HG03280 (cell line): Measurements from ENCODE around the gene UTP3.
"Not testable (repeated sequence)": the region's sequence is repeated elsewhere in the genome, so short reads cannot be mapped to it uniquely, and the experiment has no call there.

Source experiments
- ATAC-seq: cut with Tn5 transposase; IDR thresholded peaks from one replicate; pipeline ENCODE4 v1.9.1; 2021; ENCODE audit warnings: mild to moderate bottlenecking, moderate library complexity; ENCODE audit not compliant: unreplicated experiment

UTP3 gene, protein sequence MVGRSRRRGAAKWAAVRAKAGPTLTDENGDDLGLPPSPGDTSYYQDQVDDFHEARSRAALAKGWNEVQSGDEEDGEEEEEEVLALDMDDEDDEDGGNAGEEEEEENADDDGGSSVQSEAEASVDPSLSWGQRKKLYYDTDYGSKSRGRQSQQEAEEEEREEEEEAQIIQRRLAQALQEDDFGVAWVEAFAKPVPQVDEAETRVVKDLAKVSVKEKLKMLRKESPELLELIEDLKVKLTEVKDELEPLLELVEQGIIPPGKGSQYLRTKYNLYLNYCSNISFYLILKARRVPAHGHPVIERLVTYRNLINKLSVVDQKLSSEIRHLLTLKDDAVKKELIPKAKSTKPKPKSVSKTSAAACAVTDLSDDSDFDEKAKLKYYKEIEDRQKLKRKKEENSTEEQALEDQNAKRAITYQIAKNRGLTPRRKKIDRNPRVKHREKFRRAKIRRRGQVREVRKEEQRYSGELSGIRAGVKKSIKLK

DNA sequence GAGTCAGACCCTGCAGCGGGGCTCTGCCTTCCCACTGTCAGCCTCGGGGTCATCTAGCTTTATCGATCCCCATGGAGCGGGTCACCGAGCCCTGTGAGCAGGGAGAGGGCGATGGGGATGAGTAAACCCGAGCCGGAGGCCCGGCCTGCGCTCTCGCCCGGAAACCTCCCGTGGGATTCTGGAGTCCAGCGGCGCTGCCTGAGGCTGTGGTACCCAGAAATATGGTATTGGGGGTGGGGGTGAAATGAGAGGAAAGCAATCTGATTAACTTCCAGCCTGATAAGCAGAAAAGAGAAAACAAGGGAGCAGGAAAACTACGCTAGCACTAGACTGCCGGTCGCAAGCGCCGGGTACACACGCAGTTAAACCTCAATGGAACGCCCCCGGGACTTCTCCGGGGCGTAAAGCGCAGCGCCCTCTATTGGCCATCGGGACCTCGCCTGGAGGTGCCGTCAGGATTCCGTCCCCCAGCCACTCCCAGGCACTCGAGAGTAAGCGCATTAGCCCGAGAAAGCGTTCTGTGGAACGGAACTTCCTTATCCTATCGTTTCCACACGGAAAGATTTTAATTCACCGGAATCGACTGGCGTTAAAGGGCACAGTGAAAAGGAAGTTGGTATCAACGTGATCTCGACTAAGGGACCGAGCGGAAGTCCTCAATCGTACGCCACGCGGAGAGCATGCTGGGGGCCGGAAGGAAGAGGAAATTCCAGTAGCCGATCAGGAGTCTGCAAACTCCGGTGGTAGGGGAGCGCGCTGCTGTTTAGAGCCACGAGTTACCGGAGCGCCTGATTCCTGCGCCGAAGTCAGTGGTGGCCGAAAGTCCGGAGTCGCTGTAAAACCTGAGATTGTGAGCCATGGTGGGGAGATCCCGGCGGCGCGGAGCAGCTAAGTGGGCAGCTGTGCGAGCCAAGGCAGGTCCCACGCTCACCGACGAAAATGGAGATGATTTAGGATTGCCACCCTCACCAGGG is at the start of gene UTP3:
TSS of gene UTP3 (plus strand) at position 712 of the 974 bp plus-strand sequence. CDS start at position 858, 146 bp downstream.
- ATAC-seq, result peak; percentile 95

DNA sequence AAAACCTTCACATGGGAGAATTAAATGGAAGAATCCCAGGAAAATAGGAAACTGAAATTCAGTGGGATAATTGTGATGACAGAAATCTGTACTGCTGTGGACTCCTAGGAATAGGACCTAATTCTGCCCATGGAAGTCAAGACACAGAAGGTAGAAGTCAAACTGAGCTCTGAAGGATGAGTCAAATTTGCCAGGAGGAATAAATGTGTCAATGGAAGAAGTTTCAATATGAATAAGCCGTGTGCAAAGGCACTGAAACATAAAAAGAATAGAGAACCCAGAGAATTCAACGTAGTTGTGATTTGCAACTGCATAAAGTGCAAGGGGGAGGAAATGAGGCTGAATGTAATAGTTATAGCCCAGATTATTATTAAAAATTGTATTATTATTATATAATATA is 48.1 kb upstream of the UTP3 start:
- no peak for ATAC-seq

DNA sequence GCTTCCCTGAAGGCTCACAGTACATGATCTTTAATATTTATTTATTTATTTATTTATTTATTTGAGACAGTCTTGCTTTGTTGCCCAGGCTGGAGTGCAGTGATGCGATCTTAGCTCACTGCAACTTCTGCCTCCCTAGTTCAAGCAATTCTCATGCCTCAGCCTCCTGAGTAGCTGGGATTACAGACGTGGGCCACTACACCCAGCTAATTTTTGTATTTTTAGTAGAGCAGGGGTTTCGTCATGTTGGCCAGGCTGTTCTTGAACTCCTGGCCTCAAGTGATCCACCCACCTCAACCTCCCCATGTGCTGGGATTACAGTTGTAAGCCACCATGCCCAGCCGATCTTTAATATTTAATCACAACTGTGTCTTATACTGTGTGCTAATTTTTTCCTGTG is 37.6 kb upstream of the UTP3 start:
- ATAC-seq, result not testable (repeated sequence)

DNA sequence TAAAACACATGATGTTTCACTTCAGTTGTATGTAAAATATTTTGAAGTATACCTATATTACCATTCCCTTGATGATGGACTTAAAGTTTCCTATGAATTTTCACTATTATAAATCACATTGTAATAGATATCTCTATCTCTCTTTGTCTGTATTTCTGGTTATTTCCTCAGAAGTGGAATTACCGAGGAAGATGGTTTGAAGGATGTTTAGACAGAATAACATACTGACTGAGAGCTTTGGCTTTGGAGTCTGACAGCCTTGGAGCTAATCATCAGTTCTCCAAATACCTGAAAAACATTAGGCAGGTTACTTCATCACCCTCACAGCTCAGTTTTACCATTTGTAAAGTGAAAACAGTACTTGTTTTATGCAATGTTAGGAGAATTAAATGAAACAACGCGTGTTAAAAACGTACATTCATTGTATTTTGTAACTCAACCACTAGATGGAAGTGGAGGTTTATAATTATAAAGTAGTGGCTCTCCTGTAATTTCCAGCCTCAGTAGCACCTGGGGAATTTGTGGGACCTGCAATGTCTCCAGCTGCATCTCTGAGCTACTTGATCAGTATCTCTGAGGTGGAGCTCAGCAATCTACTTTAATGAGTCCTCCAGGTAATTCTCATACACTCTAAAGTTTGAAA is 36.3 kb upstream of the UTP3 start:
- ATAC-seq, result no peak

DNA sequence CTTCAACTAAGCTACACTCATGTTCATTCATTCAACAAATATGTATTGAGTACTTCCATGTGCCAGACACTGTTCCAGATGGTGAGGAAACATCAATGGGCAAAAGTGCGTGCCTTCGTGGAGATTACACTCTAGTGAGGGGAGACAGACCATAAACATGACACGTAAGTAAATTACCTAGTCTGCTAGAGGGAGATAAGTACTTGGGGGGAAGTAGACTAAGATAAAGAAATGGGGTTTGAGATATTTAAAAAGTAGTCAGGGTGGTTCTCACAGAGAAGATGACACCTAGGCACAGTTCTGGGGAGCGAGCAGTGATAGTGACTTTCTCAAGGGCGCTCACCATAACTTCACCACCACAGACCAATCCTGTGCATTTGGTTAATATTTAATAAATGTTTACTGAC is 33.7 kb upstream of the UTP3 start:
- no peak for ATAC-seq

DNA sequence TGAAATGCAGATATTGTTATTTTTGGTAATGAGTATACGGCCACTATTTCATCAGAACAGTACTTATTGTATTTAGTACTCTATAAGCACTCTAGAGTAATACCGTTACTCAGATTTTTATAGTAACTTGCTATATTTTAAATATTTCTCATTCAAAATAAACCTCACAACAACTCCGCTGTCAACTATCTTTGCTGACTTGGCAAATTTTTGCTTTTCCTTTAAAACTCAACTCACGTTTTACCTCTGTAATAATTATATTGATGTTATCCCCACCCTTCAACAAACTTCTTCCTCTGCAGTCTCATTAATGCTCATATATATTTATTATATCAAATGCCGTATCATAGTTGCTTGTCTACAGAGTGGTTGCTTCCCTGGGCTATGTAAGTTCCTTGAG is 31.0 kb upstream of the UTP3 start:
- no peak for ATAC-seq

DNA sequence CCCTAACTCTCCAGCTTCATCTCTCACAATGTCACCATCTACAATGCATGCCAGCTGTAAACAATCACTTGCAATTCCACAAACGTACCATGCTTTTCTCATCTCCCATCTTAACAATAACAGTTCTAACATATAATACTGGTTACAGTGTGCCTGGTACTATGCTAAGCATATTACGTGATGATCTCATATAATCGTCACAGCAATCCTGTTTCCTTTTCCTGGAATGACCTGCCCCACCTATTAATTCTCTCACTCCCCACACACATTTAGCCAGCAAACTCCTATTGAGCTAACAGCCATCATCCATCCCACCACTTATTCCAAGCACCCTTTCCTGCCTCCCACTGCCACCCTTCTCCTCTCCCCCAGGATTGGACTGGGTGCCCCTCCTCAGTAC is 29.9 kb upstream of the UTP3 start:
- no peak for ATAC-seq

DNA sequence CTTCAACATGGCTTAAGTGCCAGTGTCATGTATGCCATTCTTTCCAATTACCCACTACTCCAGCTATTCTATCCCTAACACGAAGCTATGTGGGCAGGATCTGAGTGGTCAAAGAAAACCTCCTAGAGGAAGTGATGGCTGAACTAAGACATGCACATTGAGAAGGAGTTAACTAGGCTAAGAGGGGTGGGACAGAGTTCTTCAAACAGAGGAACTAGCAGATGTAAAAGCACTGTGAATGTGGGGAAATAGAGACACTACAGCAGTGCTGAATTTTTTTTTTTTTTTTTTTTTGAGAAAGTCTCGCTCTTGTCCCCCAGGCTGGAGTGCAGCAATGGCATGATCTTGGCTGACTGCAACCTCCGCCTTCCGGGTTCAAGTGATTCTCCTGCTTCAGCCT is 28.2 kb upstream of the UTP3 start:
- no peak for ATAC-seq

DNA sequence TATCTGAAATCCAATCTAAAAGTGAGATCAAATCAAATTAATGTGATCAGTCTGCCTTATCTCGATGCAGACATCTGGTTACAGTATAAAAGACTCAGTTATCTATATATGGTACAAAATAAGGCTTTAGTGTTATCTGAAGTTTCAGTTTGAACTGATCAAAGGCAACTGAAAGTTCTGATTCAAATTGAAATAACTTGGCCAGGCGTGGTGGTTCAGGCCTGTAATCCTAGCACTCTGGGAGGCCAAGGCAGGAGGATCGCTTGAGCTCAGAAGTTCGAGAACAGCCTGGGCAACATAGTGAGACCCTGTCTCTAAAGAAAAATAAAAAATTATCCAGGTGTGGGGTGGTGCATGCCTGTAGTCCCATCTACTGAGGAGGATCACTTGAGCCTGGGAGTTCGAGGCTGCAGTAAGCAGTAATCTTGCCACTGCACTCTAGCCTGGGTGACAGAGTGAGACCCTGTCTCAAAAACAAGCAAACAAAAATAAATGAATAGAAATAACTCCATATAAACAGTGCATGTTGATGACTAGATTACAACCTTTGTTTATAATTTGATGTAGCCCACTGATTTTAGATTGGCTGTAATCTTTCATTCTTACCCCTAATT is 26.9 kb upstream of the UTP3 start:
- ATAC-seq, result peak; percentile 55

DNA sequence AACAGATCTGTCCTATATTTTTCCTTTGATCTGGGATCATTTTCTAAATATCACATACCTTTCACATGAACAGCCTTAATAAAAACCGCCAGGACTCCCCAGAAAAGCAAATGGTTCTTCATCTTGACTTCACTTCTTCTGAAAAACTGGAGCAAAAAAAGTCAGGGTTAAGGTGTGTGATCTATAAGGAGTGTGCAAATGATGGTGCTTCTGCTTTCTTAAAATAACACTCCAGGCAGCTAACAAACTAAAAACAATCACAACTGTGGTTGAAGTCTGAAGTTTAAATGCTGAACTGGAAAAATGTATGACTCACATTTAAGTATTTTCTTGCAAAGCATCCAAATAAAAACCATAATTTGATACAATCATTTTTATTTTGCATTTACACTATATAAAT is 22.0 kb upstream of the UTP3 start, which contains the start of gene JCHAIN:
TSS of gene JCHAIN (minus strand) at position 140 of the 400 bp plus-strand sequence. CDS start at position 122, 18 bp downstream.
- no peak for ATAC-seq

DNA sequence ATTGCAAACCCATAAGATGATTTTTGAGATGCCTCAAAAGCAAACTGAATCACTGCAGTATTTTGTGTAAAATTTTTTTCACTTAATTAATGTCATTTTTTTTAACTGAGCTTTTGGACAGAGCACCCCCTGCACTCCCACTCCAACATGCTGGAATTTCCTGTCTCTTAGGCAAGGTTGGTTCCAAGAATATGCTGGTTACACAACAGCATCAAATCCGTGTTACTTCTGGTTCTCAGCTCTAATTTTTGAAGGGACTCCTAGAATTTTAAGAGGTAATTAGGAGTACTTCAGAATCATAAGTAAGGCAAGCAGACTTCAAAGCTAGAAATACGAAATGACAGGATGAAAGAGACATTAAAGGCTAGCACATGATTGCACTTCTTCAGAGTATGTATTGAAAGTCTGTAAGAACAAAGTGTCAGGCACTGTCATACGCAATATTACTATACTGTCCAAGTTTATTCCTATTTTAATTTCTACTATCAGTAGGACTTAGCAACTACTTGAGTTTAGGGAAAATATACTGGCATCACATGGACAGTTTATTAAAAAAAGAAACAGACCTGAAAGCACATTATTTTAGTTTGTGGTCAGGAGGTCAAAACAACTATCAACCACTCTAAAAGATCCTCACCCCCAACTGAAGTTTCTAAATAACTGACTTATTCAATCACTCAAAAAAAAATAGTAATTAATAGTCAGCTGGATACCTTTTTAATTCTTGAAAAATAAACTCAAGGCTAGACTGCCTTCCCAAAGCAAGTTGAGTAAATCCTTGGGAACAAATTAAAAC is 20.4 kb upstream of the UTP3 start:
- no peak for ATAC-seq

DNA sequence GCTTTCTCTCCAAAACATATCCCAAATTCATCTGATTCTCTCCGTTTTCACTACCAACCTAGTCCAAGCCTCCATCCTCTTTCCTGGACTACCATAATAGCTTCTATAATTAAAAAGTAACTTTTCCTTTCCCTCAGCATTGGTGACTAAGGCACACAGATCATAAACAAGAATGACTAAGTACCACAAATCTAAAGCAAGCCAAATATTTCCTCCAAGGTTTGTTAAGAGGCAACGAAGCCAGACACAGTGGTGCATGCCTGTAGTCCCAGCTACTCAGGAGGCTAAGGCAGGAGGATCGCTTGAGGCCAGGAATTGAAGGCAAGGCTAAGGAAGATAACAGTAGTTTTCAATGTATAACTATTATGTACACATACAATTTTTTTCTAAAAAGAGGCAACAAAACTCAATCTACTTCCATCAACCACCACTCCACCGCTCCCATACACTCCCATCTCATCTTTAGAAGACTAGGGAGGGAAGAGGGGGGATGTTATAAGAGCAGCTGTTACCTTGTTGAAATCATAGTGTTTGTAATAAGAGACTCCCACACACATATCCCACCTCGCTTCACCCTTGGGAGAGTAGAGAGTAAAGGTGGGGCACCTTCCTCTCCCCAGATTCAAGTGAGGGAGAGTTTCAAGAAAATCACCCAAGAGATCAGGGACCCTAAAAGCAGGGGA is 17.9 kb upstream of the UTP3 start:
- no peak for ATAC-seq

DNA sequence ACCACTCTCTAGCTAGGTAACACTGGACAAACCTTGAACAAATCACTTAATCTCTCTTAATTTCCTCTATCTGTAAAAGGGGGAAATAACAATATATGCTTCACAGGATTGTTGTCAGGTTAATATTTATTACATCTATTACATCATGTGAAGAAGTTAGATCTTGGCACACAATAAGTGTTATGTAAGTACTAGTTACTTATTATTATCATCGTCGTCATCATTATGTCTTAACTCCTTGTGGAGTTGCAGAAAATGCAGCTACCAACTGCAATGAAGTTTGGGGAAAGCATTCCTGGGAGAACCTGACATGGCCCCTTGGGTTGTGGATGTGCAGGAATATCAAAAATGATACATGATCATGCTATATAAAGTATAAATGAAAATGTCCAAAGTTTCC is 17.2 kb upstream of the UTP3 start:
- no peak for ATAC-seq

DNA sequence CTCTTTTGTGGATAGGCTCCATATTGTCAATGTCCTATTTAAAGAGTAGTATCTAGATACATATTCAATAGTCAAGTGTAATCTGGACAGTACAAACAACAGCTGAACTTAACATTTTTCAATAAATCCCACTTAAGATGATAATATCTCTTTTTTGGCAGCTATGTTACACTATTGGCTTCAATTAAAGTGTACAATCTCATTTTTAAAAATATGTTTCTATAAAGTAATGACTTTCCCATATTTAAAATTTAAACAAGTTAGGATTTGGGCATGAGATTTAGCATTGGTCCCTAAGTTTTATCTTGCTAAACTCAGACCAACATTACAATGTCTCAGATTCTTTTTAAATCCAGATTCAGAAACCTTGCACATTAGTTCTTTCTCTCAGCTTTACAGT is 14.1 kb upstream of the UTP3 start:
- ATAC-seq, result no peak

DNA sequence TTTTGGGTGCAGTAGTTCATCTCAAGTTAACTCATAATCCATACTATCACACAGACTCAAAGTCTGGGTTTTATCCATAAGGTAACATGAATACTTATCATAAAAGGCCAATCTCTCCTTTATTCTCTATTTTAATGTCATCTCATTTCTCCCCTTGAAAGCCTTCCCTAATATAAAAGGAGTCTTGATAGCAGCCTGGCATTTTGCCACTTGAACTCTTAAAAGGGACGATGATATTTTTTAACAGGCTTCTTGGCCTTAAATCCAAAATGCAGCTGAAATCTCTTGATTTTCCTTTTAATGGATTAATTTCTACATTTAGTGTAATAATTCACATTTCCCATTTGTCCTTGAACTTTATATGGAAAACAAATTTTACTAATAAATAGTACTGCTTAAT is 13.6 kb upstream of the UTP3 start:
- ATAC-seq, result no peak

DNA sequence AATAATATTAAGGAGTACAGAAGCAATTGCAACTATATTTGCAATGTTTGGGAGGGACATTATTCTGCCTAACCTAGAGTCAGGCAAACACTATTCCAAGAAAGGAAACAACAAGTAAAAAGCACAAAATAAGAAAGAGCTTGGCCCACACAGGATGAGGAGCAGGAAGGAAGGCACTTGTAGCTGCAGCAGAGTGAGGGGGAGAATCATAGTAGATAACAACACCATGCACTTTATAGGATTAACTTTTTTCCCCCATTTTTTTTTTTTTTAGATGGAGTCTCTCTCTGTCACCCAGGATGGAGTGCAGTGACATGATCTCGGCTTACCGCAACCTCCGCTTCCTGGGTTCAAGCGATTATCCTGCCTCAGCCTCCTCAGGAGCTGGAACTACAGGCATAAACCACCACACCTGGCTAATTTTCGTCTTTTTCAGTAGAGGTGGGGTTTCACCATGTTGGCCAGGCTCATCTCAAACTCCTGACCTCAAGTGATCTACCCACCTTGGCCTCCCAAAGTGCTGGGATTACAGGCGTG is 11.7 kb upstream of the UTP3 start:
- no peak for ATAC-seq

DNA sequence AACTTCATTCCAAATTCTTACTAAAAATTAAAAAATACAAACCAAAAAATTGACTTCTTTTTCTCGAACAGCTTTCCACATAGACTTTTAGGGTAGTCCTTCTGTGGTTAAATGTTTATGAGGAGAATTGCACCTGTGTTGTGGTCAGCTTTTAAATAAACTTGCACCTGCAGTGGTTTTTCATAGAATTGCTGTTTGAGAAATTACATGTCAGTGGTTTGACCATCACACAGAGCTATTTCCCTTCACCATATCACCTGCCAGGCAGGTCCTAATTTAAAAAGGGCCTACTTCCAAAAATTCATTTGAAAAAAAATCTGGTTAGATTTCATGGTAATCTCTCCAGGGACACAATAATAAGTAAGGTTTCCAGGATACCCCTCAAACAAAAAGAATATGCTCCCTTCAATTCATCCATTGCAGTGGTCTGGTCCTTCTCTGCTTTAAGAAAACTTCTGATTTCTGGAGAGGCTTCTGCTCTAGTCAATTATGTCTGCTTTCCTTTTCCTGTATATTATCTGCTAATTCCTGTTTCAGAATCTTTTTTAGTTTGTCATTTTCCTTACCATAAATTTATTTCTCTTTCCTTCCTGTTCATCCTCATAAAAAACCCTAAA is 9.8 kb upstream of the UTP3 start:
- ATAC-seq, result peak; percentile 78

DNA sequence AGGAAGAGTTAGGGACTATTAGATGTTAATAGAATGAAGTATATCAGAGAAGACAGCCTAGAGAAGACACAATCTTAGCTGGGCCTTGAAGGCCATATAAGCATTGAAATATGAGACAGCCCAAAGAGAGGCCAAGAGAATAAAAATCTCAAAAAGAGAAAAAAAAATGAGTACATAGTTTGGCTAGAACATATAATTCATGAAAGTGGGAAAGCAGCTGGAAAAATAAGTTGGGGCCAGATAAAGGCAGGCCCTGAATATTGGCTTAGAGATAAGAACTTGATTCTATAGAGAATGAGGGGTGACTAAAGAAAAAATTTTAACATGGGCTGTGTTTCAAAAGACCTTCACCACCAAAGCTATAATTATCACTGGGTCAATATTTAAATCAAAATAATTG is 7.4 kb upstream of the UTP3 start:
- ATAC-seq, result no peak

DNA sequence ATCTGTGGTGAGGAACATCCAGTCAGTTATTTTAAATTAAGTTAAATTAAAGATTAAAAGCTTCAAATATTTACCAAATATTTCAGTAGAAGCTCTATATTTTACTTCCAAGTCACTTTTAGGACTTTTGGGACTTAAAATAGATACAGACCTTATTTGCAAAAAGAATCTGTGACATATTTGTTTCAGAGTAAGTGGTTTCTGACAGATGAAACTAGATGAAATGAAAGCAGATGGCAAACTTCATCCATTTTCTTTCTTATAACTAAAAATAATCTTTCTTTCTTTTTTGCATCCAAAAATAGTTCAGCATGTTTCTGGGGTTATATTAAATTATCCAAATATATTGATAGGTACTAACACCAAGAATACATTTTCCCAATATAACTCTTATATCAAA is 6.6 kb upstream of the UTP3 start:
- peak; percentile 58 for ATAC-seq
